GM23338 (cell line): ENCODE measurements around the gene CASQ1. TPM values are rescaled to one million over a fixed set of nuclear protein-coding genes. Genes with fewer than 3 reads are reported as not detected.

Experiments
- ATAC-seq: fragments of 200-7000 bp; cut with Tn5 transposase; 3 replicates; pipeline ENCODE4 v1.9.1; 2020
- DNase-seq: peaks from one replicate; pipeline ENCODE4 v3.0.0-alpha.2; 2015; ENCODE audit warnings: low spot score
- H2AFZ ChIP-seq: fragments of 200-600 bp; sonication (generic); 2 replicates; pipeline ENCODE4 v1.8.0; 2016; ENCODE audit warnings: antibody characterized with exemption, mild to moderate bottlenecking, moderate library complexity
- H3F3A ChIP-seq: fragments of 200-600 bp; sonication (generic); replicated peaks from 2 replicates; pipeline ENCODE4 v1.8.0; 2017; ENCODE audit warnings: antibody characterized with exemption, mixed run types, low read depth
- H3K27ac ChIP-seq: fragments of 200-600 bp; sonication (generic); 2 replicates; pipeline ENCODE4 v1.6.1; 2016; ENCODE audit warnings: low read depth
- H3K27me3 ChIP-seq: fragments of 200-600 bp; sonication (generic); 2 replicates; pipeline ENCODE4 v1.8.0; 2016; ENCODE audit warnings: mild to moderate bottlenecking, mixed run types, moderate library complexity; ENCODE audit not compliant: insufficient read depth
- H3K36me3 ChIP-seq: fragments of 200-600 bp; sonication (generic); 2 replicates; pipeline ENCODE4 v1.8.0; 2016; ENCODE audit warnings: mild to moderate bottlenecking; ENCODE audit not compliant: insufficient read depth
- H3K4me1 ChIP-seq: fragments of 200-600 bp; sonication (generic); 2 replicates; pipeline ENCODE4 v1.8.0; 2016; ENCODE audit warnings: mild to moderate bottlenecking, moderate library complexity; ENCODE audit not compliant: insufficient read depth
- H3K4me2 ChIP-seq: fragments of 200-600 bp; sonication (generic); 2 replicates; pipeline ENCODE4 v1.7.1; 2017; ENCODE audit warnings: mixed run types
- H3K4me3 ChIP-seq: fragments of 200-600 bp; sonication (generic); 2 replicates; pipeline ENCODE4 v1.6.1; 2016; ENCODE audit warnings: mixed run types
- H3K79me2 ChIP-seq: fragments of 200-600 bp; sonication (generic); replicated peaks from 2 replicates; pipeline ENCODE4 v1.8.0; 2017; ENCODE audit warnings: mild to moderate bottlenecking; ENCODE audit not compliant: insufficient read depth
- H3K9me2 ChIP-seq: fragments of 200-600 bp; sonication (generic); 2 replicates; pipeline ENCODE4 v1.8.0; 2017; ENCODE audit not compliant: insufficient read depth
- H4K20me1 ChIP-seq: fragments of 200-600 bp; sonication (generic); replicated peaks from 2 replicates; pipeline ENCODE4 v1.8.0; 2017; ENCODE audit warnings: mild to moderate bottlenecking; ENCODE audit not compliant: insufficient read depth
- H3K27ac Mint-ChIP-seq: 2 replicates; pipeline ENCODE4 v1.8.0; 2020; ENCODE audit warnings: inconsistent platforms, mild to moderate bottlenecking, moderate library complexity, mixed read lengths
- H3K27me3 Mint-ChIP-seq: 3 replicates; pipeline ENCODE4 v1.8.0; 2022; ENCODE audit warnings: low read depth, mild to moderate bottlenecking, moderate library complexity, mixed read lengths, inconsistent platforms; ENCODE audit not compliant: insufficient read depth, poor library complexity
- H3K36me3 Mint-ChIP-seq: 3 replicates; pipeline ENCODE4 v1.8.0; 2021; ENCODE audit warnings: low read depth, mild to moderate bottlenecking, inconsistent platforms, moderate library complexity, mixed read lengths
- H3K4me1 Mint-ChIP-seq: 3 replicates; pipeline ENCODE4 v1.8.0; 2020; ENCODE audit warnings: mild to moderate bottlenecking, inconsistent platforms, mixed read lengths
- H3K4me3 Mint-ChIP-seq: 3 replicates; pipeline ENCODE4 v1.8.0; 2021; ENCODE audit warnings: moderate library complexity, mild to moderate bottlenecking, inconsistent platforms, mixed read lengths
- H3K9me3 Mint-ChIP-seq: 3 replicates; pipeline ENCODE4 v1.8.0; 2020; ENCODE audit warnings: moderate library complexity, mild to moderate bottlenecking, inconsistent platforms, mixed read lengths
- CREB1 ChIP-seq: fragments of 250-450 bp; sonication (Bioruptor Pico); IDR thresholded peaks from 2 replicates; pipeline ENCODE4 v1.5.0; 2020; ENCODE audit warnings: low read depth, mild to moderate bottlenecking, moderate library complexity
- ETS1 ChIP-seq: IDR thresholded peaks from 2 replicates; pipeline ENCODE4 v1.6.1; 2016; ENCODE audit warnings: antibody characterized with exemption
- EZH2 ChIP-seq: fragments of 200-600 bp; sonication (generic); IDR thresholded peaks from one replicate; pipeline ENCODE4 v1.8.0; 2017; ENCODE audit warnings: antibody characterized with exemption, mild to moderate bottlenecking, low read depth; ENCODE audit not compliant: unreplicated experiment
- JUNB ChIP-seq: IDR thresholded peaks from one replicate; pipeline ENCODE4 v1.6.1; 2016; ENCODE audit warnings: antibody characterized with exemption; ENCODE audit not compliant: unreplicated experiment
- NANOG ChIP-seq: IDR thresholded peaks from 2 replicates; pipeline ENCODE4 v1.6.1; 2016; ENCODE audit warnings: antibody characterized with exemption, borderline replicate concordance
- REST ChIP-seq: IDR thresholded peaks from one replicate; pipeline ENCODE4 v1.6.1; 2018; ENCODE audit warnings: antibody characterized with exemption; ENCODE audit not compliant: unreplicated experiment
- STAT1 ChIP-seq: IDR thresholded peaks from one replicate; pipeline ENCODE4 v1.6.1; 2016; ENCODE audit warnings: antibody characterized with exemption; ENCODE audit not compliant: unreplicated experiment
- ZNF114 ChIP-seq: fragments of 250-450 bp; sonication (Bioruptor Pico); IDR thresholded peaks from 2 replicates; pipeline ENCODE4 v1.5.0; 2020; ENCODE audit warnings: mild to moderate bottlenecking, moderate library complexity
- ZNF331 ChIP-seq: fragments of 250-450 bp; sonication (Bioruptor Pico); IDR thresholded peaks from 2 replicates; pipeline ENCODE4 v1.5.0; 2020; ENCODE audit warnings: low read depth, mild to moderate bottlenecking, moderate library complexity
- polyA plus RNA-seq: library from polyadenylated mRNA; unstranded; fragments of >200 nt; fragmentation: Nextera tagmentation; extraction: Ambion mirVana; gene quantifications from 2 replicates; pipeline ENCODE4 v1.2.1, GENCODE V29; 2016
- total RNA-seq: library from RNA; depleted of rRNA; stranded (reverse); fragments of >200 nt; shearing (Covaris generic); gene quantifications from 2 replicates; pipeline ENCODE4 v1.2.3, GENCODE V29; 2014

Gene CASQ1
- total and polyA plus RNA-seq, 2 experiments from 2014 or later: 1.1 to 2.8 TPM

GRCh38 chr1:160187407-160187806, 3.0 kb upstream of the CASQ1 start:
- peaks cover 13% of the 10 kb centered on the region for H3K4me1 Mint-ChIP-seq
- H3K27me3 Mint-ChIP-seq: peaks cover 2% of the 10 kb centered on the region
- Histone ChIP-seq H3K27me3 (no peaks in the 10 kb centered on the region), H3F3A (no peaks in the 10 kb centered on the region), H3K4me1 (peaks cover 23% of the 10 kb centered on the region), H2AFZ (no peak overlapping the region), H3K27ac (no peak overlapping the region), H3K36me3 (no peaks in the 10 kb centered on the region), H4K20me1 (no peaks in the 10 kb centered on the region), H3K9me2 (peaks cover 9% of the 10 kb centered on the region), H3K4me3 (no peak overlapping the region), H3K79me2 (no peaks in the 10 kb centered on the region), H3K4me2 (no peak overlapping the region)
- DNase-seq (no peak), ATAC-seq (no peak)
- H3K36me3 Mint-ChIP-seq: no peaks in the 10 kb centered on the region; the same call in 2 of the 3 replicates
- no peak for TF ChIP-seq CREB1 (CRISPR knock-in tag)
- TF ChIP-seq REST: no peak
- TF ChIP-seq NANOG: no peak
- no peak overlapping the region for H3K4me3 Mint-ChIP-seq
- no peaks in the 10 kb centered on the region for H3K9me3 Mint-ChIP-seq
- no peak overlapping the region for H3K27ac Mint-ChIP-seq

GRCh38 chr1:160188341-160188740, 2.0 kb upstream of the CASQ1 start:
- TF ChIP-seq CREB1 (CRISPR knock-in tag): no peak
- TF ChIP-seq EZH2: no peak
- TF ChIP-seq ETS1: no peak
- TF ChIP-seq STAT1: no peak
- TF ChIP-seq NANOG: no peak
- TF ChIP-seq JUNB: no peak
- TF ChIP-seq ZNF331 (CRISPR knock-in tag): no peak
- no peak for TF ChIP-seq ZNF114 (CRISPR knock-in tag)
- H3K4me2 ChIP-seq: no peak overlapping the region
- no peak overlapping the region for H3K4me3 Mint-ChIP-seq
- H3K79me2 ChIP-seq: no peaks in the 10 kb centered on the region
- no peaks in the 10 kb centered on the region for H3K9me3 Mint-ChIP-seq
- H3K4me1 ChIP-seq: peaks cover 29% of the 10 kb centered on the region
- H3K9me2 ChIP-seq: peaks cover 9% of the 10 kb centered on the region
- no peaks in the 10 kb centered on the region for H3K36me3 ChIP-seq
- H2AFZ ChIP-seq: no peak overlapping the region
- no peak overlapping the region for H3K27ac Mint-ChIP-seq
- H3K27me3 Mint-ChIP-seq: peaks cover 2% of the 10 kb centered on the region
- peaks cover 13% of the 10 kb centered on the region for H3K4me1 Mint-ChIP-seq
- 0 out of 2 replicates have a peak, but pooled peaks cover under 1% of the 10 kb centered on the region for H3F3A ChIP-seq
- no peak overlapping the region for H3K27ac ChIP-seq
- DNase-seq (no peak), ATAC-seq (no peak)
- no peaks in the 10 kb centered on the region for H3K27me3 ChIP-seq
- no peaks in the 10 kb centered on the region; the same call in 2 of the 3 replicates for H3K36me3 Mint-ChIP-seq
- H4K20me1 ChIP-seq: no peaks in the 10 kb centered on the region
- H3K4me3 ChIP-seq: no peak overlapping the region
